Upper lobe of left lung (tissue), 4 donors: ENCODE results near the gene MT2A.
A peak's percentile ranks its signal among the peaks of the same experiment; 100 is the strongest.

Experiments
- CTCF ChIP-seq, 6 experiments: fragments of 450-650 bp in 4 of 6; fragments of 200-600 bp in 2 of 6; sonication (generic) in 2 of 6; IDR thresholded peaks; one replicate each; pipeline ENCODE4 v1.5.1; 2016 to 2019; ENCODE audit warnings: antibody characterized with exemption in 6 of 6
- POLR2A ChIP-seq, 4 donors: fragments of 450-650 bp; IDR thresholded peaks; one replicate each; pipeline ENCODE4 v1.5.1; 2016 to 2017; ENCODE audit warnings: antibody characterized with exemption in 4 of 4, mild to moderate bottlenecking in 2 of 4
- POLR2AphosphoS5 ChIP-seq, 2 donors: sonication (generic); formaldehyde crosslinking; IDR thresholded peaks; one replicate each; pipeline ENCODE4 v1.5.1; 2017; ENCODE audit warnings: antibody characterized with exemption in 2 of 2

- TF ChIP-seq CTCF (IDR thresholded peaks at IDR 0.05) (peak; percentile 38 to 73 (median 51)), POLR2A (IDR thresholded peaks at IDR 0.05) (peak in 1 of 4 donors; percentile 11), POLR2AphosphoS5 (IDR thresholded peaks at IDR 0.05) (peak; percentile 55 to 68)
These were observed 34.8 kb downstream of the MT2A start for GRCh38 chr16:56643080-56643778.
